Chondrocyte (in vitro differentiated cells): Measurements from ENCODE around the gene OLIG2. TPM values are rescaled to one million over a fixed set of nuclear protein-coding genes. Genes with fewer than 3 reads are reported as not detected.

Source experiments
- DNase-seq: peaks from one replicate; pipeline ENCODE4 v3.0.0; 2021; ENCODE audit warnings: mixed read lengths, low spot score
- H3K27ac Mint-ChIP-seq: one replicate; pipeline ENCODE4 v1.8.0; 2021; ENCODE audit warnings: mild to moderate bottlenecking, moderate library complexity, mixed read lengths; ENCODE audit not compliant: unreplicated experiment
- H3K27me3 Mint-ChIP-seq: 2 replicates; pipeline ENCODE4 v1.8.0; 2021; ENCODE audit warnings: low read depth, mixed read lengths
- H3K36me3 Mint-ChIP-seq: 2 replicates; pipeline ENCODE4 v1.8.0; 2021; ENCODE audit warnings: low read depth, mixed read lengths
- H3K4me1 Mint-ChIP-seq: 2 replicates; pipeline ENCODE4 v1.8.0; 2021; ENCODE audit warnings: low read depth, mild to moderate bottlenecking, mixed read lengths
- H3K4me3 Mint-ChIP-seq: one replicate; pipeline ENCODE4 v1.8.0; 2021; ENCODE audit warnings: mild to moderate bottlenecking, moderate library complexity, mixed read lengths; ENCODE audit not compliant: unreplicated experiment
- H3K9me3 Mint-ChIP-seq: 2 replicates; pipeline ENCODE4 v1.8.0; 2021; ENCODE audit warnings: low read depth, mixed read lengths
- total RNA-seq: library from RNA; stranded (reverse); gene quantifications from 3 replicates; pipeline ENCODE4 v1.2.1, GENCODE V29; 2021
- TF ChIP-seq, protein P1 (sequence below): fragments of 200-600 bp; sonication (generic); IDR thresholded peaks from 2 replicates; pipeline ENCODE4 v1.5.0; 2021; ENCODE audit warnings: antibody characterized with exemption, mild to moderate bottlenecking, moderate library complexity

OLIG2 gene
- total RNA-seq, 1 donor from 2014 or later: 0.50 TPM

DNA sequence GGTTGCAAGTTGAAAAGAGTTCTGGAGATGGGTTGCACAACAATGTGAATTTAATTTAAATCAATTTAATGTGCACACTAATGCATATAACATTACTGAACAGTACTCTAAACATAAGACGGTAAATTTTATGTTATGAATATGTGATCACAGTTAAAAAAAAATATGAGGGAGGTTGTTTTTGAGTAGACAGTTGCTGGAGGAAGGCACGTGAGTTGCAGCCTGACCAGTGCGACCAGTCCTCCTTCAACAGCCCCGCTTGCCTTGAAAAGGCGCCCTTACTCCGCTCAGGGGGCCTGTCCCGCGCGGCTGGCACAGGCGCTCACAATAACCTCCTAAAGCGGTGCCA is 43.9 kb downstream of the OLIG2 start:
- H3K36me3 Mint-ChIP-seq: peaks cover 3% of the 10 kb centered on the region
- DNase-seq: no peak
- TF ChIP-seq, protein P1, sequence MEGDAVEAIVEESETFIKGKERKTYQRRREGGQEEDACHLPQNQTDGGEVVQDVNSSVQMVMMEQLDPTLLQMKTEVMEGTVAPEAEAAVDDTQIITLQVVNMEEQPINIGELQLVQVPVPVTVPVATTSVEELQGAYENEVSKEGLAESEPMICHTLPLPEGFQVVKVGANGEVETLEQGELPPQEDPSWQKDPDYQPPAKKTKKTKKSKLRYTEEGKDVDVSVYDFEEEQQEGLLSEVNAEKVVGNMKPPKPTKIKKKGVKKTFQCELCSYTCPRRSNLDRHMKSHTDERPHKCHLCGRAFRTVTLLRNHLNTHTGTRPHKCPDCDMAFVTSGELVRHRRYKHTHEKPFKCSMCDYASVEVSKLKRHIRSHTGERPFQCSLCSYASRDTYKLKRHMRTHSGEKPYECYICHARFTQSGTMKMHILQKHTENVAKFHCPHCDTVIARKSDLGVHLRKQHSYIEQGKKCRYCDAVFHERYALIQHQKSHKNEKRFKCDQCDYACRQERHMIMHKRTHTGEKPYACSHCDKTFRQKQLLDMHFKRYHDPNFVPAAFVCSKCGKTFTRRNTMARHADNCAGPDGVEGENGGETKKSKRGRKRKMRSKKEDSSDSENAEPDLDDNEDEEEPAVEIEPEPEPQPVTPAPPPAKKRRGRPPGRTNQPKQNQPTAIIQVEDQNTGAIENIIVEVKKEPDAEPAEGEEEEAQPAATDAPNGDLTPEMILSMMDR: no peak
- peaks cover 80% of the 10 kb centered on the region for H3K27me3 Mint-ChIP-seq
- no peak overlapping the region for H3K27ac Mint-ChIP-seq
- H3K9me3 Mint-ChIP-seq: peaks cover 6% of the 10 kb centered on the region
- peaks cover 14% of the 10 kb centered on the region for H3K4me1 Mint-ChIP-seq
- H3K4me3 Mint-ChIP-seq: peak overlapping the region; percentile 5

DNA sequence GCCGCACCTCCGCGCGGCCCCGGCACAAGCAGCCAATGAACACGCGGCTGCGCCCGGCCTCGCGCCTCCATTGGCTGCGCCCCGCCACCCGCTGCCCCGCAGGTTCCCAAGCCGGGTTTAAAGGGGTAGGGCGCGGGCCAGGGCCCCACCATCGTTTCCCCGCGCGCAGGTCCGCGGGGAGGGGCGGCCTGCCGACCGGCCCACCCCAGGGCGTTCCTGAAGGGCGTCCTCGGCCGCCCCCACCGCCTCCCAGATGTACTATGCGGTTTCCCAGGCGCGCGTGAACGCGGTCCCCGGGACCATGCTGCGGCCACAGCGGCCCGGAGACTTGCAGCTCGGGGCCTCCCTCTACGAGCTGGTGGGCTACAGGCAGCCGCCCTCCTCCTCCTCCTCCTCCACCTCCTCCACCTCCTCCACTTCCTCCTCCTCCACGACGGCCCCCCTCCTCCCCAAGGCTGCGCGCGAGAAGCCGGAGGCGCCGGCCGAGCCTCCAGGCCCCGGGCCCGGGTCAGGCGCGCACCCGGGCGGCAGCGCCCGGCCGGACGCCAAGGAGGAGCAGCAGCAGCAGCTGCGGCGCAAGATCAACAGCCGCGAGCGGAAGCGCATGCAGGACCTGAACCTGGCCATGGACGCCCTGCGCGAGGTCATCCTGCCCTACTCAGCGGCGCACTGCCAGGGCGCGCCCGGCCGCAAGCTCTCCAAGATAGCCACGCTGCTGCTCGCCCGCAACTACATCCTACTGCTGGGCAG is 44.4 kb downstream of the OLIG2 start, which contains the start of gene OLIG1:
Gene OLIG1 (plus strand): TSS at position 148 of the 750 bp plus-strand sequence. CDS start 106 bp downstream, at position 254.
- H3K36me3 Mint-ChIP-seq: peaks cover 3% of the 10 kb centered on the region
- TF ChIP-seq, protein P1: no peak
- peaks cover 14% of the 10 kb centered on the region for H3K4me1 Mint-ChIP-seq
- H3K27me3 Mint-ChIP-seq: peaks cover 80% of the 10 kb centered on the region
- H3K9me3 Mint-ChIP-seq: peaks cover 6% of the 10 kb centered on the region
- DNase-seq: no peak
- H3K27ac Mint-ChIP-seq: no peak within 1 kb of the TSS
- H3K4me3 Mint-ChIP-seq: peak within 1 kb of the TSS; percentile 60

DNA sequence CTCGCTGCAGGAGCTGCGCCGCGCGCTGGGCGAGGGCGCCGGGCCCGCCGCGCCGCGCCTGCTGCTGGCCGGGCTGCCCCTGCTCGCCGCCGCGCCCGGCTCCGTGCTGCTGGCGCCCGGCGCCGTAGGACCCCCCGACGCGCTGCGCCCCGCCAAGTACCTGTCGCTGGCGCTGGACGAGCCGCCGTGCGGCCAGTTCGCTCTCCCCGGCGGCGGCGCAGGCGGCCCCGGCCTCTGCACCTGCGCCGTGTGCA is 44.9 kb downstream of the OLIG2 start:
- Mint-ChIP-seq H3K4me1 (peaks cover 14% of the 10 kb centered on the region), H3K9me3 (peaks cover 6% of the 10 kb centered on the region), H3K36me3 (peaks cover 3% of the 10 kb centered on the region), H3K27me3 (peaks cover 80% of the 10 kb centered on the region), H3K4me3 (no peak overlapping the region), H3K27ac (no peak overlapping the region)
- no peak for DNase-seq
- TF ChIP-seq, protein P1: no peak

DNA sequence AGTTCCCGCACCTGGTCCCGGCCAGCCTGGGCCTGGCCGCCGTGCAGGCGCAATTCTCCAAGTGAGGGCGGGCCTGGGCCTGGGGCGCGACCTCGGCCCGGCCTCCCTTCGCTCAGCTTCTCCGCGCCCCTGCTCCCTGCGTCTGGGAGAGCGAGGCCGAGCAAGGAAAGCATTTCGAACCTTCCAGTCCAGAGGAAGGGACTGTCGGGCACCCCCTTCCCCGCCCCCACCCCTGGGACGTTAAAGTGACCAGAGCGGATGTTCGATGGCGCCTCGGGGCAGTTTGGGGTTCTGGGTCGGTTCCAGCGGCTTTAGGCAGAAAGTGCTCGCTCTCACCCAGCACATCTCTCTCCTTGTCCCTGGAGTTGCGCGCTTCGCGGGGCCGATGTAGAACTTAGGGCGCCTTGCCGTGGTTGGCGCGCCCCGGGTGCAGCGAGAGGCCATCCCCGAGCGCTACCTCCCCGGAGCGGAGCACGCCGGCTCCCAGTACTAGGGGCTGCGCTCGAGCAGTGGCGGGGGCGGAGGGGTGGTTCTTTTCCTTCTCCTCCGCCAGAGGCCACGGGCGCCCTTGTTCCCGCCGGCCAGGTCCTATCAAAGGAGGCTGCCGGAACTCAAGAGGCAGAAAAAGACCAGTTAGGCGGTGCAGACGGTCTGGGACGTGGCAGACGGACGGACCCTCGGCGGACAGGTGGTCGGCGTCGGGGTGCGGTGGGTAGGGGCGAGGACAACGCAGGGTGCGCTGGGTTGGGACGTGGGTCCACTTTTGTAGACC is 45.4 kb downstream of the OLIG2 start:
- H3K27ac Mint-ChIP-seq: no peak overlapping the region

DNA sequence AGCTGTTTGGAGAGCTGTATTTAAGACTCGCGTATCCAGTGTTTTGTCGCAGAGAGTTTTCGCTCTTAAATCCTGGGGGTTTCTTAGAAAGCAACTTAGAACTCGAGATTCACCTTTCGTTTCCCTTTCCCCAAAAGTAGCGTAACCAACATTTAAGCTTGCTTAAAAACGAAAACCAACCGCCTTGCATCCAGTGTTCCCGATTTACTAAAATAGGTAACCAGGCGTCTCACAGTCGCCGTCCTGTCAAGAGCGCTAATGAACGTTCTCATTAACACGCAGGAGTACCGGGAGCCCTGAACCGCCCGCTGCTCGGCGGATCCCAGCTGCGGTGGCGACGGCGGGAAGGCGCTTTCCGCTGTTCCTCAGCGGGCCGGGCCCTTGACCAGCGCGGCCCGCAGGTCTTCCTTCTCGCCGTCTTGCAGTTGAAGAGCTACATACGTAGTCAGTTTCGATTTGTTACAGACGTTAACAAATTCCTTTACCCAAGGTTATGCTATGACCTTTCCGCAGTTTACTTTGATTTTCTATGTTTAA is 46.1 kb downstream of the OLIG2 start:
- peaks cover 3% of the 10 kb centered on the region for H3K36me3 Mint-ChIP-seq
- DNase-seq: no peak
- no peak overlapping the region for H3K27ac Mint-ChIP-seq

More for the DNA sequence above, 45.4 kb downstream of the OLIG2 start:
- H3K4me3 Mint-ChIP-seq: peak overlapping the region; percentile 60
- H3K4me1 Mint-ChIP-seq: peaks cover 14% of the 10 kb centered on the region
- TF ChIP-seq, protein P1: no peak
- peaks cover 81% of the 10 kb centered on the region for H3K27me3 Mint-ChIP-seq
- DNase-seq: no peak
- peaks cover 3% of the 10 kb centered on the region for H3K36me3 Mint-ChIP-seq
- H3K9me3 Mint-ChIP-seq: peaks cover 6% of the 10 kb centered on the region

More for the DNA sequence above, 46.1 kb downstream of the OLIG2 start:
- TF ChIP-seq, protein P1: no peak
- peaks cover 79% of the 10 kb centered on the region for H3K27me3 Mint-ChIP-seq
- peaks cover 14% of the 10 kb centered on the region for H3K4me1 Mint-ChIP-seq
- peaks cover 6% of the 10 kb centered on the region for H3K9me3 Mint-ChIP-seq
- peak overlapping the region; percentile 60 for H3K4me3 Mint-ChIP-seq
